NCI-H128 (cell line): ENCODE measurements around the gene AVL9.
"Not testable (repeated sequence)": the region's sequence is repeated elsewhere in the genome, so short reads cannot be mapped to it uniquely, and the experiment has no call there.

Experiments used
- DNase-seq: peaks from one replicate; lab custom pipeline; 2025; ENCODE audit not compliant: unreplicated experiment; lab: John Stamatoyannopoulos, UW

Gene AVL9

GRCh38 chr7:32634798-32635393 is 139.6 kb downstream of the AVL9 start:
- not testable (repeated sequence) for DNase-seq

GRCh38 chr7:32636725-32637462 is 141.6 kb downstream of the AVL9 start:
- DNase-seq, result not testable (repeated sequence)

GRCh38 chr7:32637611-32638010 is 142.3 kb downstream of the AVL9 start:
- DNase-seq, result not testable (repeated sequence)
